PC-9 (cell line): Measurements from ENCODE around the gene PON1. TPM values are rescaled to one million over a fixed set of nuclear protein-coding genes. Genes with fewer than 3 reads are reported as not detected.

Source experiments
- BruUV-seq: library from RNA; stranded (reverse); fragments of 400-500 nt; replicated peaks from 2 replicates; lab custom pipeline; 2021; lab: Mats Ljungman, UMichigan
- CTCF ChIA-PET: fragments of 300-600 bp; sonication (Branson Sonifier 250); formaldehyde crosslinking; loops from one replicate; lab custom pipeline; 2022; ENCODE audit warnings: antibody characterized with exemption; lab: Charles Lee
- POLR2A ChIA-PET: fragments of 300-600 bp; sonication (Branson Sonifier 250); formaldehyde crosslinking; loops from one replicate; lab custom pipeline; 2022; ENCODE audit warnings: antibody characterized with exemption; ENCODE audit not compliant: unreplicated experiment; lab: Charles Lee
- DNase-seq, 2 experiments: peaks; one replicate each; pipeline versions ENCODE4 v3.0.0 to v3.0.0-alpha.2; 2015 to 2022; ENCODE audit warnings: mixed read lengths in 1 of 2
- H2AFZ ChIP-seq: fragments of 200-600 bp; sonication (generic); 2 replicates; pipeline ENCODE4 v1.8.1; 2017; ENCODE audit warnings: antibody characterized with exemption
- H3F3A ChIP-seq: fragments of 200-600 bp; sonication (generic); 2 replicates; pipeline ENCODE4 v1.8.1; 2017; ENCODE audit warnings: antibody characterized with exemption, mild to moderate bottlenecking, low read depth; ENCODE audit not compliant: insufficient read depth
- H3K27ac ChIP-seq: fragments of 200-600 bp; sonication (generic); 2 replicates; pipeline ENCODE4 v1.6.1; 2016; ENCODE audit warnings: mixed run types
- H3K27me3 ChIP-seq: fragments of 200-600 bp; sonication (generic); 2 replicates; pipeline ENCODE4 v1.6.1; 2016; ENCODE audit warnings: low read depth, mixed run types; ENCODE audit not compliant: insufficient read depth
- H3K36me3 ChIP-seq: fragments of 200-600 bp; sonication (generic); 2 replicates; pipeline ENCODE4 v1.6.1; 2016; ENCODE audit warnings: low read depth, mixed run types
- H3K4me1 ChIP-seq: fragments of 200-600 bp; sonication (generic); replicated peaks from 2 replicates; pipeline ENCODE4 v1.6.1; 2016; ENCODE audit warnings: mixed run types; ENCODE audit not compliant: insufficient read depth
- H3K4me2 ChIP-seq: fragments of 200-600 bp; sonication (generic); 2 replicates; pipeline ENCODE4 v1.6.1; 2017; ENCODE audit warnings: mixed run types
- H3K4me3 ChIP-seq: fragments of 200-600 bp; sonication (generic); 2 replicates; pipeline ENCODE4 v1.6.1; 2016; ENCODE audit warnings: mixed run types
- H3K79me2 ChIP-seq: fragments of 200-600 bp; sonication (generic); 2 replicates; pipeline ENCODE4 v1.6.1; 2017; ENCODE audit warnings: low read depth, mixed run types
- H3K9me2 ChIP-seq: fragments of 200-600 bp; sonication (generic); 2 replicates; pipeline ENCODE4 v1.8.1; 2017; ENCODE audit warnings: mild to moderate bottlenecking; ENCODE audit not compliant: insufficient read depth
- H3K9me3 ChIP-seq: fragments of 200-600 bp; sonication (generic); 2 replicates; pipeline ENCODE4 v1.8.1; 2016; ENCODE audit warnings: low read depth; ENCODE audit not compliant: insufficient read depth
- H4K20me1 ChIP-seq: fragments of 200-600 bp; sonication (generic); 2 replicates; pipeline ENCODE4 v1.8.1; 2017; ENCODE audit not compliant: insufficient read depth
- CTCF ChIP-seq: fragments of 200-600 bp; sonication (generic); conservative IDR thresholded peaks from 2 replicates; pipeline ENCODE4 v1.6.1; 2017; ENCODE audit warnings: mixed run types, antibody characterized with exemption, mild to moderate bottlenecking, moderate library complexity
- EZH2 ChIP-seq: fragments of 200-600 bp; sonication (generic); IDR thresholded peaks from 2 replicates; pipeline ENCODE4 v1.8.0; 2017; ENCODE audit warnings: antibody characterized with exemption, low read depth
- intact Hi-C: fragments of 100-400 bp; cut with micrococcal nuclease; formaldehyde crosslinking; loops from one replicate; pipeline ENCODE4 v1.10.0; 2022; ENCODE audit not compliant: unreplicated experiment
- total RNA-seq: library from RNA; stranded (reverse); gene quantifications from 2 replicates; pipeline ENCODE4 v1.2.3, GENCODE V29; 2021

PON1 gene
- total RNA-seq, 1 experiment from 2014 or later, result not detected

GRCh38 chr7:95295397-95295796, 28.9 kb downstream of the PON1 start:
- Histone ChIP-seq H3K27ac (no peak overlapping the region), H3F3A (no peaks in the 10 kb centered on the region), H3K4me2 (no peak overlapping the region), H3K9me2 (no peaks in the 10 kb centered on the region), H3K4me1 (no peaks in the 10 kb centered on the region), H3K36me3 (no peaks in the 10 kb centered on the region), H2AFZ (no peak overlapping the region), H4K20me1 (no peaks in the 10 kb centered on the region), H3K9me3 (no peaks in the 10 kb centered on the region), H3K79me2 (no peaks in the 10 kb centered on the region), H3K27me3 (no peaks in the 10 kb centered on the region), H3K4me3 (no peak overlapping the region)
- BruUV-seq, result no TSS peak
- no peak for DNase-seq
- CTCF ChIA-PET, result no interaction called here
- POLR2A ChIA-PET, result no interaction called here
- TF ChIP-seq EZH2 (no peak), CTCF (no peak)
- intact Hi-C loops, result no loop called here

DNA sequence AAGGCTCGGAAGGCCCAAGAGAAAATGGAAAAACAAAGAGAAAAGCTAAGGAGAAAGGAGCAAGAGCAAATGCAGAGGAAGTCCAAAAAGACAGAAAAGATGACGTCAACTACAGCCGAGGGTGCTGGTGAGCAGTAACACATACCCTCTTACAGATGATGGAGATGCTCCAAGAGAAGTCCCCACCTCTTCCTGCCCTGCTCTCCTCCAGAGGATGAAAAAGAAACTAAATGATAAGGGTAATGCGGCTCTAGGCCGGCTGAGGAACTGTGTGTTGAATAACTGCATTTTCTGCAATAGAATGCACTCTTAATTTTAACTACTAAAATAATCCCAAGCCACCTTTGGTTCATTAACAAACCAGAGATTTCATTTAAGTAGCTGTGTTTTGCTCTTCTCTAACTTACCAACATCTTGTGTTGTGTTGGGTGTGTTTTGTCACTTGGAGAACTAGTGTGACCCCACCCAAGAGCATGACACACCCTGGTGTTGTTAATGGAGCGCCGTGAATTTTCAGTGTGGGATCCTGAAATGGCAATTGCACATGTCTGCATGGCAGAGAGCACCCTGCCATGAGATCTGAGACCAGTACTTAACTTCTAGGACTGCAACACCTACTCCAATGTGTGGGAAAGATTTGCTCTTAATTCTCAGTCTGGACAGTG, 34.0 kb downstream of the PON1 start:
- no peaks in the 10 kb centered on the region for H4K20me1 ChIP-seq
- H3F3A ChIP-seq, result no peaks in the 10 kb centered on the region
- H3K4me3 ChIP-seq, result no peak overlapping the region
- H3K9me2 ChIP-seq, result no peaks in the 10 kb centered on the region
- no TSS peak for BruUV-seq
- no peak overlapping the region for H3K4me2 ChIP-seq
- intact Hi-C loops, result no loop called here
- no peaks in the 10 kb centered on the region for H3K79me2 ChIP-seq
- ChIA-PET POLR2A (no interaction called here), CTCF (no interaction called here)
- TF ChIP-seq CTCF, result no peak
- TF ChIP-seq EZH2, result no peak
- no peak overlapping the region for H3K27ac ChIP-seq
- no peak for DNase-seq
- H2AFZ ChIP-seq, result no peak overlapping the region
- no peaks in the 10 kb centered on the region for H3K9me3 ChIP-seq
- no peaks in the 10 kb centered on the region for H3K36me3 ChIP-seq
- H3K27me3 ChIP-seq, result no peaks in the 10 kb centered on the region
- H3K4me1 ChIP-seq, result no peaks in the 10 kb centered on the region

DNA sequence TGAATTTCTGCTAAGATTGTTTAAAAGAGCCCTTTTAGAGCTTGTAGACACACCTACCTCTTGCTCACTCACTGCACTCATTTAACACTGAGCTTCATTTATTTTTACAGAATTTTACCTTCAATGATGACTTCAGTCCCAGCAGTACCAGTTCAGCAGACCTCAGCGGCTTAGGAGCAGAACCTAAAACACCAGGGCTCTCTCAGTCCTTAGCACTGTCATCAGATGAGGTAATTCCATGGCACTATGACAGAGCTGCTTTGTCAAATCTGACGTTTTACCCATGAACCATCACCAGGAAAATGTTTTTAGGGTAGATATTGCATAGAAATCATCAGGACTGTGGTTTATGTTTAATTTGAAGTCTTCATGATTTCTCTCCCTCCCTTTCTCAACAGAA, 38.2 kb downstream of the PON1 start:
- Histone ChIP-seq H3K9me3 (no peaks in the 10 kb centered on the region), H3K4me1 (no peaks in the 10 kb centered on the region), H4K20me1 (no peaks in the 10 kb centered on the region), H3K4me3 (no peak overlapping the region), H3K4me2 (no peak overlapping the region), H2AFZ (no peak overlapping the region), H3K9me2 (no peaks in the 10 kb centered on the region), H3K27me3 (no peaks in the 10 kb centered on the region), H3K27ac (no peak overlapping the region), H3K36me3 (no peaks in the 10 kb centered on the region), H3K79me2 (no peaks in the 10 kb centered on the region), H3F3A (no peaks in the 10 kb centered on the region)
- CTCF ChIA-PET, result no interaction called here
- TF ChIP-seq CTCF, result no peak
- no peak for TF ChIP-seq EZH2
- no TSS peak for BruUV-seq
- DNase-seq, result no peak
- intact Hi-C loops, result no loop called here
- POLR2A ChIA-PET, result no interaction called here
